ENCODE data around the gene MECP2. TPM values are rescaled to one million over a fixed set of nuclear protein-coding genes. Genes with fewer than 3 reads are reported as not detected.

The MECP2 gene
- total RNA-seq, 6 experiments from 2014 or later = 14.1 to 18.4 (median 16.0) TPM

- no peak overlapping the region for H3K27ac ChIP-seq
- intact Hi-C loops (cut with DNase I) = no loop called here
- TF ChIP-seq, protein P1, sequence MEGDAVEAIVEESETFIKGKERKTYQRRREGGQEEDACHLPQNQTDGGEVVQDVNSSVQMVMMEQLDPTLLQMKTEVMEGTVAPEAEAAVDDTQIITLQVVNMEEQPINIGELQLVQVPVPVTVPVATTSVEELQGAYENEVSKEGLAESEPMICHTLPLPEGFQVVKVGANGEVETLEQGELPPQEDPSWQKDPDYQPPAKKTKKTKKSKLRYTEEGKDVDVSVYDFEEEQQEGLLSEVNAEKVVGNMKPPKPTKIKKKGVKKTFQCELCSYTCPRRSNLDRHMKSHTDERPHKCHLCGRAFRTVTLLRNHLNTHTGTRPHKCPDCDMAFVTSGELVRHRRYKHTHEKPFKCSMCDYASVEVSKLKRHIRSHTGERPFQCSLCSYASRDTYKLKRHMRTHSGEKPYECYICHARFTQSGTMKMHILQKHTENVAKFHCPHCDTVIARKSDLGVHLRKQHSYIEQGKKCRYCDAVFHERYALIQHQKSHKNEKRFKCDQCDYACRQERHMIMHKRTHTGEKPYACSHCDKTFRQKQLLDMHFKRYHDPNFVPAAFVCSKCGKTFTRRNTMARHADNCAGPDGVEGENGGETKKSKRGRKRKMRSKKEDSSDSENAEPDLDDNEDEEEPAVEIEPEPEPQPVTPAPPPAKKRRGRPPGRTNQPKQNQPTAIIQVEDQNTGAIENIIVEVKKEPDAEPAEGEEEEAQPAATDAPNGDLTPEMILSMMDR (IDR thresholded peaks at IDR 0.05) = no peak
- TF ChIP-seq POLR2A (IDR thresholded peaks at IDR 0.05) = no peak
Observed at GRCh38 chrX:154040863-154041262, 56.7 kb downstream of the MECP2 start.

GRCh38 chrX:154040307-154040756 is 57.2 kb downstream of the MECP2 start:
- DNase-seq (no peak), ATAC-seq (peak in 1 of 4 donors; percentile 52)
- intact Hi-C loops (cut with DNase I) = no loop called here
- H3K4me1 ChIP-seq = peaks cover 0 to 10% (median 0%) of the 10 kb centered on the region in 4 donors
- TF ChIP-seq POLR2A (IDR thresholded peaks at IDR 0.05) = no peak
- TF ChIP-seq, protein P1 (IDR thresholded peaks at IDR 0.05) = no peak
- WGBS (ENCODE audit: insufficient coverage, low coverage, low lambda C conversion rate, missing lambda C conversion rate) = 25% methylated on average over 7 of the region's 7 CpGs
- no peaks in the 10 kb centered on the region for H3K36me3 ChIP-seq
- no peak overlapping the region for H3K4me3 ChIP-seq
- no peaks in the 10 kb centered on the region for H3K27me3 ChIP-seq
- H3K27ac ChIP-seq = no peak overlapping the region
- no peaks in the 10 kb centered on the region for H3K9me3 ChIP-seq

More at GRCh38 chrX:154040863-154041262, 56.7 kb downstream of the MECP2 start:
- DNase-seq (no peak), ATAC-seq (no peak)
- Histone ChIP-seq H3K4me3 (no peak overlapping the region), H3K4me1 (peaks cover 0 to 10% (median 0%) of the 10 kb centered on the region in 4 donors), H3K36me3 (no peaks in the 10 kb centered on the region), H3K9me3 (no peaks in the 10 kb centered on the region), H3K27me3 (no peaks in the 10 kb centered on the region)
- WGBS (ENCODE audit: insufficient coverage, low coverage, low lambda C conversion rate, missing lambda C conversion rate) = 54% methylated on average over 5 of the region's 13 CpGs

DNA sequence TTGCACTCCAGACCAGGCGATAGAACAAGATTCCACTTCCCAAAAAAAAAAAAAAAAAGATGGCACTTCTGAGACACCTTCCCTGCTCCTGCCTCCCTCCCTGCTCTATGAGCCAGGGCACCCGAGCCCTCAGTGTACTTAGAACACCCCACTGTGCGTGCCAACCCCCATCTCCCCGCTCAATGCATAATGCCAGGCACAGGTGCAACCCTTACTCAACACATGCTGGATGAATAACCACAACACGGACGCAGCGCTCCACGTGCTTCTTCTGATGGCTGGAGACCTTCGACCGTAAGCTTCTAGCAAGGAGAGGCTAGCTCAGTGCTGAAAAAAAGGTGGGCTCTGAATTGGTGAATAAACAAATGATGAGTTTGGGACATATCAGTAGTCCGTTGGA is 57.9 kb downstream of the MECP2 start:
- no peaks in the 10 kb centered on the region for H3K9me3 ChIP-seq
- H3K27ac ChIP-seq = no peak overlapping the region
- 77% methylated on average over 10 of the region's 11 CpGs for WGBS (ENCODE audit: insufficient coverage, low coverage, low lambda C conversion rate, missing lambda C conversion rate)

DNA sequence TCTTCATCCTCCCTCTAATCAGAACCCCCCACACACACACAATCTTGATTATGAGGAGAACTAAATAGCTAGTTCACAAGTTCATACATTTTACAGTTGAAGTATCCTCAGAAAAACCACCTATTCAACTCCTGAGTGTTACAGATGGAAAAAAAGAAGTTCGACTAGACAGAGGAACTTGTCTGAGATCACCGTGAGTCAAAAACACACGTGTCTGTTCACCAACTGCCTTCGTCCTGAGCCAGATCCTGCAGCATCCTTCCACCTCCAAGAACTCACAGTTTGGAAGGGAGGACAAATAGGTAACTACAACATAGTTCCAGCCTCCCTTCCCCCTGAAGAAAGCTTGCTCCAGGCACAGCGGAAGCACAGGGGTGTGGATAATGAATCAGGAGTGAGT is 58.9 kb downstream of the MECP2 start:
- Histone ChIP-seq H3K27me3 (no peaks in the 10 kb centered on the region), H3K4me3 (no peak overlapping the region), H3K9me3 (no peaks in the 10 kb centered on the region), H3K27ac (no peak overlapping the region), H3K36me3 (peaks cover 0 to under 1% (median 0%) of the 10 kb centered on the region in 4 donors), H3K4me1 (peaks cover 0 to 10% (median 0%) of the 10 kb centered on the region in 4 donors)
- ATAC-seq (no peak), DNase-seq (no peak)
- WGBS (ENCODE audit: insufficient coverage, low coverage, low lambda C conversion rate, missing lambda C conversion rate) = 22% methylated on average over 1 of the region's 5 CpGs
- TF ChIP-seq, protein P1 (IDR thresholded peaks at IDR 0.05) = no peak
- intact Hi-C loops (cut with DNase I) = no loop called here

More for the DNA sequence above, 57.9 kb downstream of the MECP2 start:
- TF ChIP-seq POLR2A (IDR thresholded peaks at IDR 0.05) = no peak
- TF ChIP-seq, protein P1 (IDR thresholded peaks at IDR 0.05) = no peak
- H3K4me1 ChIP-seq = peaks cover 0 to 10% (median 0%) of the 10 kb centered on the region in 4 donors
- no peak for ATAC-seq
- no peaks in the 10 kb centered on the region for H3K27me3 ChIP-seq
- no peak overlapping the region for H3K4me3 ChIP-seq
- intact Hi-C loops (cut with DNase I) = no loop called here
- no peak for DNase-seq
- H3K36me3 ChIP-seq = no peaks in the 10 kb centered on the region

Data from right lobe of liver (tissue), 6 donors.